Fibroblast of lung (primary cell): ENCODE measurements around the gene PATJ.

Source experiments
- EZH2 ChIP-seq: IDR thresholded peaks from 2 replicates; pipeline ENCODE4 v1.5.1; 2012; ENCODE audit warnings: low read length, control low read depth, mild to moderate bottlenecking; ENCODE audit errors: missing control alignments
- TF ChIP-seq, protein P1 (sequence below), 2 donors: IDR thresholded peaks in 1 of 2; conservative IDR thresholded peaks in 1 of 2; 1 replicate in 1 of 2; 2 replicates in 1 of 2; pipeline ENCODE4 v1.5.1; 2011 to 2012; ENCODE audit warnings: low read length in 2 of 2, control low read depth in 1 of 2, inconsistent platforms in 1 of 2, low read depth in 1 of 2, mild to moderate bottlenecking in 1 of 2

DNA sequence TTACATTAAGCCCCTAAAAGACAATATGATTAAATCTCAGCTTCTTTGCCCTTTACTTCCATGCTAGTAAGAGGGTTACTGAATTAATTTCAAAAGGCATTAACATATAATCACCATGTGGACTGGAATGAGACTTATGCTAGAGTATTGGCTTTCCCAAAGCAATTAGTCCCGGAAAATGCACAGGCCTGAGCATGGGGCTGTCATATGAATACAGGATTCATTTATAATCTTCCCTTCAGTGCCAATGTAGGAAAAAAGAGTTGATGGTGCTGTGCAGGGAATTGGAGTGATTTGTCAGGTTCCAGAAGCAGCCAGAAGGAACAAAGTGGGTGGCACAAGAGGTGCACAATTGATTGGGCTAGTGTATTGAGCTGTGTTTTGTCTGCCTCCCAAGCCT lies 253.4 kb downstream of the PATJ start:
- TF ChIP-seq, protein P1, sequence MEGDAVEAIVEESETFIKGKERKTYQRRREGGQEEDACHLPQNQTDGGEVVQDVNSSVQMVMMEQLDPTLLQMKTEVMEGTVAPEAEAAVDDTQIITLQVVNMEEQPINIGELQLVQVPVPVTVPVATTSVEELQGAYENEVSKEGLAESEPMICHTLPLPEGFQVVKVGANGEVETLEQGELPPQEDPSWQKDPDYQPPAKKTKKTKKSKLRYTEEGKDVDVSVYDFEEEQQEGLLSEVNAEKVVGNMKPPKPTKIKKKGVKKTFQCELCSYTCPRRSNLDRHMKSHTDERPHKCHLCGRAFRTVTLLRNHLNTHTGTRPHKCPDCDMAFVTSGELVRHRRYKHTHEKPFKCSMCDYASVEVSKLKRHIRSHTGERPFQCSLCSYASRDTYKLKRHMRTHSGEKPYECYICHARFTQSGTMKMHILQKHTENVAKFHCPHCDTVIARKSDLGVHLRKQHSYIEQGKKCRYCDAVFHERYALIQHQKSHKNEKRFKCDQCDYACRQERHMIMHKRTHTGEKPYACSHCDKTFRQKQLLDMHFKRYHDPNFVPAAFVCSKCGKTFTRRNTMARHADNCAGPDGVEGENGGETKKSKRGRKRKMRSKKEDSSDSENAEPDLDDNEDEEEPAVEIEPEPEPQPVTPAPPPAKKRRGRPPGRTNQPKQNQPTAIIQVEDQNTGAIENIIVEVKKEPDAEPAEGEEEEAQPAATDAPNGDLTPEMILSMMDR (conservative IDR thresholded peaks at IDR 0.05 in 1 of 2, IDR thresholded peaks at IDR 0.05 in 1 of 2; ENCODE audit: low read depth in 1 of 2, low read length in 2 of 2) = no peak
- TF ChIP-seq EZH2 = no peak
